ENCODE measurements around the gene SMU1. TPM values are rescaled to one million over a fixed set of nuclear protein-coding genes. Genes with fewer than 3 reads are reported as not detected.

The SMU1 gene
- total RNA-seq, 4 donors from 2014 or later: 14.3 to 18.5 (median 16.7) TPM

- Histone ChIP-seq H3K4me3 (peak overlapping the region; percentile 68), H3K27ac (peak overlapping the region; percentile 89), H3K27me3 (no peaks in the 10 kb centered on the region), H3K36me3 (peaks cover 46% of the 10 kb centered on the region), H3K4me1 (peaks cover 25% of the 10 kb centered on the region), H3K9me3 (no peaks in the 10 kb centered on the region)
- DNase-seq (ENCODE audit: low spot score in 2 of 2): no peak
- 43% methylated on average over 12 of the region's 12 CpGs for WGBS
- TF ChIP-seq EP300 (IDR thresholded peaks at IDR 0.05) (no peak), POLR2A (IDR thresholded peaks at IDR 0.05) (no peak), POLR2AphosphoS5 (IDR thresholded peaks at IDR 0.05) (no peak)
- TF ChIP-seq, protein P1, sequence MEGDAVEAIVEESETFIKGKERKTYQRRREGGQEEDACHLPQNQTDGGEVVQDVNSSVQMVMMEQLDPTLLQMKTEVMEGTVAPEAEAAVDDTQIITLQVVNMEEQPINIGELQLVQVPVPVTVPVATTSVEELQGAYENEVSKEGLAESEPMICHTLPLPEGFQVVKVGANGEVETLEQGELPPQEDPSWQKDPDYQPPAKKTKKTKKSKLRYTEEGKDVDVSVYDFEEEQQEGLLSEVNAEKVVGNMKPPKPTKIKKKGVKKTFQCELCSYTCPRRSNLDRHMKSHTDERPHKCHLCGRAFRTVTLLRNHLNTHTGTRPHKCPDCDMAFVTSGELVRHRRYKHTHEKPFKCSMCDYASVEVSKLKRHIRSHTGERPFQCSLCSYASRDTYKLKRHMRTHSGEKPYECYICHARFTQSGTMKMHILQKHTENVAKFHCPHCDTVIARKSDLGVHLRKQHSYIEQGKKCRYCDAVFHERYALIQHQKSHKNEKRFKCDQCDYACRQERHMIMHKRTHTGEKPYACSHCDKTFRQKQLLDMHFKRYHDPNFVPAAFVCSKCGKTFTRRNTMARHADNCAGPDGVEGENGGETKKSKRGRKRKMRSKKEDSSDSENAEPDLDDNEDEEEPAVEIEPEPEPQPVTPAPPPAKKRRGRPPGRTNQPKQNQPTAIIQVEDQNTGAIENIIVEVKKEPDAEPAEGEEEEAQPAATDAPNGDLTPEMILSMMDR (IDR thresholded peaks at IDR 0.05): no peak
Measured at GRCh38 chr9:33044677-33045282, 31.7 kb downstream of the SMU1 start.

- no peak for TF ChIP-seq EP300 (IDR thresholded peaks at IDR 0.05)
- TF ChIP-seq POLR2A (IDR thresholded peaks at IDR 0.05): no peak
- TF ChIP-seq POLR2AphosphoS5 (IDR thresholded peaks at IDR 0.05): peak in 2 of 3 donors; percentile 50 to 77
- Histone ChIP-seq H3K4me1 (peaks cover 25% of the 10 kb centered on the region), H3K36me3 (peaks cover 45% of the 10 kb centered on the region), H3K9me3 (no peaks in the 10 kb centered on the region), H3K4me3 (peak overlapping the region; percentile 68), H3K27me3 (no peaks in the 10 kb centered on the region), H3K27ac (peak overlapping the region; percentile 89)
- under 1% methylated on average over 41 of the region's 41 CpGs for WGBS
- peak; percentile 90 to 93 for DNase-seq (ENCODE audit: low spot score in 2 of 2)
Measured at GRCh38 chr9:33044162-33044673, 32.3 kb downstream of the SMU1 start.

- no peak overlapping the region for H3K27ac ChIP-seq
- peaks cover 25% of the 10 kb centered on the region for H3K4me1 ChIP-seq
- no peaks in the 10 kb centered on the region for H3K27me3 ChIP-seq
- no peaks in the 10 kb centered on the region for H3K9me3 ChIP-seq
- no peak for DNase-seq (ENCODE audit: low spot score in 2 of 2)
- peak overlapping the region; percentile 68 for H3K4me3 ChIP-seq
- TF ChIP-seq POLR2A (IDR thresholded peaks at IDR 0.05): no peak
- TF ChIP-seq, protein P1 (IDR thresholded peaks at IDR 0.05): no peak
- no peak for TF ChIP-seq POLR2AphosphoS5 (IDR thresholded peaks at IDR 0.05)
- TF ChIP-seq EP300 (IDR thresholded peaks at IDR 0.05): no peak
- peaks cover 45% of the 10 kb centered on the region for H3K36me3 ChIP-seq
- WGBS: 28% methylated on average over 8 of the region's 8 CpGs
Measured at GRCh38 chr9:33043671-33044070, 32.8 kb downstream of the SMU1 start.

GRCh38 chr9:33042473-33042872 is 34.0 kb downstream of the SMU1 start:
- no peak for DNase-seq (ENCODE audit: low spot score in 2 of 2)
- Histone ChIP-seq H3K9me3 (no peaks in the 10 kb centered on the region), H3K4me1 (peaks cover 25% of the 10 kb centered on the region), H3K27me3 (no peaks in the 10 kb centered on the region), H3K27ac (no peak overlapping the region), H3K36me3 (peaks cover 45% of the 10 kb centered on the region), H3K4me3 (no peak overlapping the region)
- WGBS: 76% methylated on average over 8 of the region's 8 CpGs
- TF ChIP-seq, protein P1 (IDR thresholded peaks at IDR 0.05): no peak

DNA sequence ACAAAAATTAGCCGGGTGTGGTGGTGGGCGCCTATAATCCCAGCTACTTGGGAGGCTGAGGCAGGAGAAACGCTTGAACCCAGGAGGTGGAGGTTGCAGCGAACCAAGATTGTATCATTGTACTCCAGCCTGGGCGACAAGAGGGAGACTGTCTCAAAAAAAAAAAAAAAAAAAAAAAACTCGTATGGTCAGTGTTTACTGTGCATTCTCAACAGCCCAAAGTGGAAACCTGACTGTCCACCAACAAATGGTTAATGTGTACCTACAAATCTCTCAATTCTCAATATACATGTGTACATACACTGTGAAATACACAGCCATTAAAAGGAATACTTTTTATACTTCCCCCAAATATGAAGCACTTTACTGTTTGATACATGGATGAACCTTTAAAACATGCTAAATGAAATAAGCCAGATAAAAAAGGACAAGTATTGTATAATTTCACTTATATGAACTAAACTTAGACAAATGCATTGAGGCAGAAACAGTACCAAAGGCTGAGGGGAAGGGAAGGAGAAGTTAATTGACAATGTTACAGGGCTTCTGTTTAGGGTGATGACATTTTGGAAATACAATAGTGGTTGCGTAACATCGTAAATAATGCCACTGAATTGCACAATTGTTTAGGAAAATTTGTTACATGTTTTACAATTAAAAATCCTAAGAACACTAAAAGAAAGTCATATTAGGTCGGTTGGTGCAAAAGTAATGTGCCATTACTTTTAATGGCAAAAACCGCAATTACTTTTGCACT is 34.9 kb downstream of the SMU1 start:
- Histone ChIP-seq H3K36me3 (peaks cover 46% of the 10 kb centered on the region), H3K4me3 (no peak overlapping the region), H3K27ac (no peak overlapping the region), H3K4me1 (peaks cover 25% of the 10 kb centered on the region), H3K27me3 (no peaks in the 10 kb centered on the region), H3K9me3 (no peaks in the 10 kb centered on the region)
- 78% methylated on average over 10 of the region's 10 CpGs for WGBS
- DNase-seq (ENCODE audit: low spot score in 2 of 2): no peak
- TF ChIP-seq POLR2A (IDR thresholded peaks at IDR 0.05) (no peak), POLR2AphosphoS5 (IDR thresholded peaks at IDR 0.05) (peak in 1 of 3 donors; percentile 31)
- TF ChIP-seq, protein P1 (IDR thresholded peaks at IDR 0.05): no peak
